ENCODE data around the gene CCDC149. TPM values are rescaled to one million over a fixed set of nuclear protein-coding genes. Genes with fewer than 3 reads are reported as not detected.
A peak's percentile ranks its signal among the peaks of the same experiment; 100 is the strongest.

The CCDC149 gene
- total RNA-seq, 1 donor from 2014 or later, result 10.2 TPM

DNA sequence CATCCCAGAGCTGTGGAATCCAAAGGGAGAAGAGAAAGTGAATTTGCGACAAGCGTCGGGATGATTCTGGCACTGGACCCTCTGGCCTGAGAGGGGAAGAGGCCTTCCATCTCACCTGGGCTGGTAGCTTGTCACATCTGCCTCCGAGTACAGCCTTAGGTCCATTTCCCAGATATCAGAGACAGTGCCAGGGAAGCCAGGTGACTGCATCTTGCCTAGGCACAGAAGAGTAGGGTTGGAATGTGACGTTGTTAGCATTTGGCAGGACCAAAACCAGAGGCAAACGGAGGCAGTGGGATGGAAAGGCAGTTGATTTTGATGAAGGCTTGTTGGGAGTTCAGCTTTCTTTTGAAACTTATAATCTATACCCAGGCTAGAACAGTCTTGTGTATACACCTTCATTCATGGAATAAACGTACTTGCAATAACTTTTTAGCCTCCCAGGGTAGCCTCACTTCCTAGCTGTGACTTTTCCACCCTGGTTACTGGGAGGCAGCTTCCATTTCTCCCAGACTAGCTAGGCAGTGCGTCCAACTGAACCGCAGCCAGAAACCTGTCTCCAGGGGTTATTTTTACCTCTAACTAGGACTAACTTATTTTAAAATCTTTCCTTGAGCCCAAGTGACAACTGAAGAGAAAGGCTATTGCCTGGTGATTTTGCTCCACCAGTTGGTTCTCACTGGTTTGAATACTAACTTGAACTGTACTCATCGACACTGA is 111.5 kb downstream of the CCDC149 start:
- FAIRE-seq (no peak), DNase-seq (ENCODE audit: low read depth) (no peak)
- Histone ChIP-seq H4K20me1 (ENCODE audit: insufficient read depth, low read length) (no peaks in the 10 kb centered on the region), H2AFZ (ENCODE audit: low read depth, low read length) (no peak overlapping the region), H3K9me3 (ENCODE audit: insufficient read depth, low read depth, low read length) (no peaks in the 10 kb centered on the region), H3K79me2 (ENCODE audit: insufficient read depth, low read length) (no peaks in the 10 kb centered on the region), H3K4me2 (ENCODE audit: low read length) (peak overlapping the region; percentile 81), H3K27me3 (ENCODE audit: insufficient read depth, low read length) (peaks cover 29% of the 10 kb centered on the region), H3K4me1 (ENCODE audit: insufficient read depth, low read length) (peaks cover 9% of the 10 kb centered on the region), H3K36me3 (ENCODE audit: insufficient read depth, low read length) (no peaks in the 10 kb centered on the region), H3K27ac (ENCODE audit: low read depth, low read length) (no peak overlapping the region), H3K9ac (ENCODE audit: low read length) (no peak overlapping the region), H3K4me3 (ENCODE audit: insufficient read depth, low read depth, low read length) (no peak overlapping the region)
- no peaks in the 10 kb centered on the region for H3K4me1 Mint-ChIP-seq (ENCODE audit: low read depth, unreplicated experiment)
- TF ChIP-seq CTCF (IDR thresholded peaks at IDR 0.05; ENCODE audit: insufficient read depth, low read depth, low read length) (no peak), EZH2 (IDR thresholded peaks at IDR 0.05; ENCODE audit: insufficient read depth, low read length) (no peak)
- peaks cover 47% of the 10 kb centered on the region for H3K27me3 Mint-ChIP-seq (ENCODE audit: low read depth, unreplicated experiment)
- peaks cover 3% of the 10 kb centered on the region for H3K36me3 Mint-ChIP-seq (ENCODE audit: low read depth, unreplicated experiment)
- H3K9me3 Mint-ChIP-seq (ENCODE audit: unreplicated experiment), result peaks cover 6% of the 10 kb centered on the region
- H3K27ac Mint-ChIP-seq (ENCODE audit: unreplicated experiment), result no peak overlapping the region
- H3K4me3 Mint-ChIP-seq (ENCODE audit: unreplicated experiment), result peak overlapping the region; percentile 8

- FAIRE-seq, result no peak
These were observed 112.4 kb downstream of the CCDC149 start for GRCh38 chr4:24800325-24800895.

More at GRCh38 chr4:24800325-24800895, 112.4 kb downstream of the CCDC149 start:
- no peak for DNase-seq (ENCODE audit: low read depth)
- Mint-ChIP-seq H3K4me3 (ENCODE audit: unreplicated experiment) (no peak overlapping the region), H3K27ac (ENCODE audit: unreplicated experiment) (no peak overlapping the region), H3K27me3 (ENCODE audit: low read depth, unreplicated experiment) (peaks cover 47% of the 10 kb centered on the region), H3K36me3 (ENCODE audit: low read depth, unreplicated experiment) (peaks cover 3% of the 10 kb centered on the region), H3K9me3 (ENCODE audit: unreplicated experiment) (peaks cover 6% of the 10 kb centered on the region), H3K4me1 (ENCODE audit: low read depth, unreplicated experiment) (peaks cover 3% of the 10 kb centered on the region)
- Histone ChIP-seq H3K79me2 (ENCODE audit: insufficient read depth, low read length) (no peaks in the 10 kb centered on the region), H4K20me1 (ENCODE audit: insufficient read depth, low read length) (no peaks in the 10 kb centered on the region), H3K27me3 (ENCODE audit: insufficient read depth, low read length) (peaks cover 29% of the 10 kb centered on the region), H3K36me3 (ENCODE audit: insufficient read depth, low read length) (no peaks in the 10 kb centered on the region), H3K9me3 (ENCODE audit: insufficient read depth, low read depth, low read length) (no peaks in the 10 kb centered on the region), H2AFZ (ENCODE audit: low read depth, low read length) (peak overlapping the region; percentile 56), H3K4me3 (ENCODE audit: insufficient read depth, low read depth, low read length) (no peak overlapping the region), H3K4me2 (ENCODE audit: low read length) (peak overlapping the region; percentile 81), H3K27ac (ENCODE audit: low read depth, low read length) (no peak overlapping the region), H3K9ac (ENCODE audit: low read length) (no peak overlapping the region), H3K4me1 (ENCODE audit: insufficient read depth, low read length) (peaks cover 14% of the 10 kb centered on the region)
- no peak for TF ChIP-seq EZH2 (IDR thresholded peaks at IDR 0.05; ENCODE audit: insufficient read depth, low read length)
- no peak for TF ChIP-seq CTCF (IDR thresholded peaks at IDR 0.05; ENCODE audit: insufficient read depth, low read depth, low read length)

Measured in astrocyte (in vitro differentiated cells and primary cell).